ENCODE data around the gene PRSS35. TPM values are rescaled to one million over a fixed set of nuclear protein-coding genes. Genes with fewer than 3 reads are reported as not detected.
"Not testable (repeated sequence)": the region's sequence is repeated elsewhere in the genome, so short reads cannot be mapped to it uniquely, and the experiment has no call there.

Gene PRSS35
- total and polyA plus RNA-seq, 2 experiments from 2014 or later, result not detected

DNA sequence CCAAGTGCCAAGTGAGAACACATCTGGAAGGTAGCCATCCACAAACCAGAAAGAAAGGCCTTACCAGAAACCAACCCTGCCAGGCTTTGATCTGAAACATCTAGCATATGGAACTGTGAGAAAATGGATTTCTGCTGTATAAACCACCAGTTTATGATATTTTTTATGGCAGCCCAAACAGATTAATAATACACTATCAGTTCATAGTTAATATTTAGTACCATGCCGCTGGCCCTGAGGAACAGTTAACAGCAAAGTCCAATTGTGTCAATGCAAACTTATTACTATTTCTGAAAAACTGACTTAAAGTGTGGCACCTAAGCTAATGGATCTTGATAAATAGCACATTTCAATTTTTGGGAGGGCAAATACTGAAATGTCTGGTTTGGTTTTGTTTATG is 35.4 kb upstream of the PRSS35 start:
- TF ChIP-seq EZH2 (IDR thresholded peaks at IDR 0.05; ENCODE audit: insufficient read depth, poor library complexity, severe bottlenecking) (no peak), EZH2phosphoT487 (IDR thresholded peaks at IDR 0.05; ENCODE audit: insufficient read depth, low read depth) (no peak)

DNA sequence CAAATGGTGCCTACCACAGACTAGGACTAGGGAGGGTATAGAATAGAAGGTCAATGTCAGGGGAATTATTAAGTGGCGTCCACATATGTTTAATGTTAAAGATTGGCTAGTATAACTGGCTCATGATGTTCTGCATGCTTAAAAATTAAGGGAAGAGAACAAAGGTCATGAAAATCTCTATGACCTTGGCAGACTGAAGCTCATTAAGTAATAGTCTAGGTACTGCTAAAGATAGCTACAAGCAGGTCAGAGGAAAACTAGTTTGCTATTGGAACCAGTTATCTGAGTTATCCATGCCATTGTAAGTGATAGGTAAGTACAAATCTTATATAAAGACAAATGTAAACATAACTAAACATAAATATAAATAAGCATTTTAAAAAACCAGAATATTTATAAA is 32.9 kb upstream of the PRSS35 start:
- no peak overlapping the region for H3K9ac ChIP-seq
- no peaks in the 10 kb centered on the region for H3K9me2 ChIP-seq (ENCODE audit: insufficient read depth)
- H3K79me2 ChIP-seq (ENCODE audit: insufficient read depth), result no peaks in the 10 kb centered on the region
- H4K20me1 ChIP-seq (ENCODE audit: insufficient read depth), result no peaks in the 10 kb centered on the region
- no peak for DNase-seq
- H2AFZ ChIP-seq, result no peak overlapping the region
- H3K27ac ChIP-seq, result no peak overlapping the region
- no peak for TF ChIP-seq EZH2phosphoT487 (IDR thresholded peaks at IDR 0.05; ENCODE audit: insufficient read depth, low read depth)
- TF ChIP-seq EZH2 (IDR thresholded peaks at IDR 0.05; ENCODE audit: insufficient read depth, poor library complexity, severe bottlenecking), result no peak
- H3K27me3 ChIP-seq (replicated peaks; ENCODE audit: insufficient read depth), result no peaks in the 10 kb centered on the region; the same call in 1 of the 2 replicates
- WGBS, 2 experiments (ENCODE audit: low coverage in 1 of 2, low lambda C conversion rate in 2 of 2, missing lambda C conversion rate in 2 of 2), result 8 to 17% methylated on average over 1 of the region's 1 CpG
- no peak overlapping the region for H3K4me3 ChIP-seq
- no peak overlapping the region for H3K4me2 ChIP-seq (ENCODE audit: unreplicated experiment)
- no peaks in the 10 kb centered on the region for H3K4me1 ChIP-seq (ENCODE audit: insufficient read depth)
- no peaks in the 10 kb centered on the region for H3K9me3 ChIP-seq (ENCODE audit: low read depth)
- in situ Hi-C loops (cut with MboI), result no loop called here
- H3K36me3 ChIP-seq (ENCODE audit: low read depth), result no peaks in the 10 kb centered on the region
- no peaks in the 10 kb centered on the region for H3F3A ChIP-seq (ENCODE audit: insufficient read depth)

More for the DNA sequence above, 35.4 kb upstream of the PRSS35 start:
- Histone ChIP-seq H3K4me3 (no peak overlapping the region), H3K27ac (no peak overlapping the region), H3K9ac (no peak overlapping the region), H3K9me3 (ENCODE audit: low read depth) (no peaks in the 10 kb centered on the region), H3F3A (ENCODE audit: insufficient read depth) (no peaks in the 10 kb centered on the region), H4K20me1 (ENCODE audit: insufficient read depth) (no peaks in the 10 kb centered on the region), H3K27me3 (replicated peaks; ENCODE audit: insufficient read depth) (no peaks in the 10 kb centered on the region; the same call in 1 of the 2 replicates), H3K4me2 (ENCODE audit: unreplicated experiment) (no peak overlapping the region), H3K36me3 (ENCODE audit: low read depth) (no peaks in the 10 kb centered on the region), H3K9me2 (ENCODE audit: insufficient read depth) (no peaks in the 10 kb centered on the region), H2AFZ (no peak overlapping the region), H3K79me2 (ENCODE audit: insufficient read depth) (no peaks in the 10 kb centered on the region), H3K4me1 (ENCODE audit: insufficient read depth) (no peaks in the 10 kb centered on the region)
- in situ Hi-C loops (cut with MboI), result no loop called here
- no peak for DNase-seq
- WGBS, 2 experiments (ENCODE audit: low coverage in 1 of 2, low lambda C conversion rate in 2 of 2, missing lambda C conversion rate in 2 of 2), result 83 to 95% methylated on average over 1 of the region's 1 CpG

DNA sequence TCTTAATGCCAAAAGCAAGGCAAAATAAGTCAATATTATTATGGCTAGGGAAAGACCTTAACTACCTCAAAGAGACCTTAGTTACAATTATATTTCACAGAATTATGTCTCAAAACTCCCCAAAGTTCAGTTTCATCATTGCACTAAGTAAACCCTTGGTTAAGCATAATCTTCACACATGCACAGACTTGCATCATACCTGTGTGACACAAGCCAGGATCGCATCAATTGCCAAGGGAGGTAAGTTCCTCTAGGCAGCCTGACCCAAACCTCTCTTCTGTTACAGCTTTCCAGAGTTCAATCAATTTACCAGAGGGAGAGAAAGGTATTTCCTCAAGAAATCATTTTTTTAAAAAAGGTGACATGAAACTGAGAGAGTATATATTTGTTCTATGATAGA is 31.9 kb upstream of the PRSS35 start:
- no peak overlapping the region for H3K4me3 ChIP-seq
- H3K79me2 ChIP-seq (ENCODE audit: insufficient read depth), result no peaks in the 10 kb centered on the region
- H3K9me2 ChIP-seq (ENCODE audit: insufficient read depth), result no peaks in the 10 kb centered on the region
- H3K4me2 ChIP-seq (ENCODE audit: unreplicated experiment), result no peak overlapping the region
- no peaks in the 10 kb centered on the region for H3K4me1 ChIP-seq (ENCODE audit: insufficient read depth)
- no peak overlapping the region for H3K27ac ChIP-seq
- in situ Hi-C loops (cut with MboI), result no loop called here
- no peak overlapping the region for H2AFZ ChIP-seq
- 82 to 85% methylated on average over 1 of the region's 1 CpG for WGBS, 2 experiments (ENCODE audit: low coverage in 1 of 2, low lambda C conversion rate in 2 of 2, missing lambda C conversion rate in 2 of 2)
- no peak for TF ChIP-seq EZH2 (IDR thresholded peaks at IDR 0.05; ENCODE audit: insufficient read depth, poor library complexity, severe bottlenecking)
- TF ChIP-seq EZH2phosphoT487 (IDR thresholded peaks at IDR 0.05; ENCODE audit: insufficient read depth, low read depth), result no peak
- H3F3A ChIP-seq (ENCODE audit: insufficient read depth), result no peaks in the 10 kb centered on the region
- no peak overlapping the region for H3K9ac ChIP-seq
- DNase-seq, result no peak
- no peaks in the 10 kb centered on the region for H3K36me3 ChIP-seq (ENCODE audit: low read depth)
- no peaks in the 10 kb centered on the region for H3K27me3 ChIP-seq (replicated peaks; ENCODE audit: insufficient read depth)
- no peaks in the 10 kb centered on the region for H4K20me1 ChIP-seq (ENCODE audit: insufficient read depth)
- H3K9me3 ChIP-seq (ENCODE audit: low read depth), result no peaks in the 10 kb centered on the region

DNA sequence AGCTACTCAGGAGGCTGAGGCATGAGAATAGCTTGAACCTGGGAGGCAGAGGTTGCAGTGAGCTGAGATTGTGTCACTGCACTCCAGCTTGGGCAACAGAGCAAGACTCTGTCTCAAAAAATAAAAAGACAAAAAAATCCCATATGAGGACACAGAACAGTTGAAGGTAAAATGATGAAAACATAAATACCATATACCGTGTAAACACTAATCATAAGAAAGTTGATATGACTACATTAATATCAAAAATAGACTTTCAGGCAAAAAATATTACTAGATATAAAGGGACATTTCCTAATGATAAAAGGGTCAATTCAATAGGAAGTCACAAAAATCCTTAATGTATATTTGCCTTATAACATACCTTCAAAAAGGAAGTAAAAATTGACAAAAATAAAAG is 30.4 kb upstream of the PRSS35 start:
- H3K9me2 ChIP-seq (ENCODE audit: insufficient read depth); H3K4me1 ChIP-seq (ENCODE audit: insufficient read depth); H2AFZ ChIP-seq; H3K79me2 ChIP-seq (ENCODE audit: insufficient read depth); H3K36me3 ChIP-seq (ENCODE audit: low read depth); H3K27me3 ChIP-seq (replicated peaks; ENCODE audit: insufficient read depth); H3F3A ChIP-seq (ENCODE audit: insufficient read depth); H3K27ac ChIP-seq; H3K9me3 ChIP-seq (ENCODE audit: low read depth); in situ Hi-C loops (cut with MboI); H3K4me2 ChIP-seq (ENCODE audit: unreplicated experiment); H3K9ac ChIP-seq; H4K20me1 ChIP-seq (ENCODE audit: insufficient read depth); DNase-seq; H3K4me3 ChIP-seq: not testable (repeated sequence)
- 80 to 95% methylated on average over 1 of the region's 1 CpG for WGBS, 2 experiments (ENCODE audit: low coverage in 1 of 2, low lambda C conversion rate in 2 of 2, missing lambda C conversion rate in 2 of 2)

DNA sequence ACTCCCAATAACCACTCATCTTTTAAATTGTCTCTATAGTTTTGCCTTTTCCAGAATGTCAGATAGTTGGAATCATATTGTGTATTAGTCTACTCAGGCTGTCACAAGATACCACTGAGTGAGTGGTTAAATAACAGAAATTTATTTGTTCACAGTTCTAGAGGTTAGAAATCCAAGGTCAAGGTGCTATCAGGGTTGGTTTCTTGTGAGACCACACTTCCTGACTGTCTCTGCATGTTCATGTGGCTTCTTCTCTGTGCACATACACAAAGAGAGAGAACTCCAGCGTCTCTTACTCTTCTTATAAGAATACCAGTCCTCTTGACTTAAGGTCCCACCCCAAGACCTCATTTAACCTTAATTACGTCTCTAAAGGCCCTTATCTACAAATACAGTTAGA is 23.9 kb upstream of the PRSS35 start:
- H3K27me3 ChIP-seq (replicated peaks; ENCODE audit: insufficient read depth), result no peaks in the 10 kb centered on the region; the same call in 1 of the 2 replicates
- TF ChIP-seq EZH2 (IDR thresholded peaks at IDR 0.05; ENCODE audit: insufficient read depth, poor library complexity, severe bottlenecking) (no peak), EZH2phosphoT487 (IDR thresholded peaks at IDR 0.05; ENCODE audit: insufficient read depth, low read depth) (no peak)
- H2AFZ ChIP-seq, result no peak overlapping the region
- H3K9me3 ChIP-seq (ENCODE audit: low read depth), result no peaks in the 10 kb centered on the region
- no peaks in the 10 kb centered on the region for H3K9me2 ChIP-seq (ENCODE audit: insufficient read depth)
- no peak overlapping the region for H3K4me2 ChIP-seq (ENCODE audit: unreplicated experiment)
- no peak for DNase-seq
- H4K20me1 ChIP-seq (ENCODE audit: insufficient read depth), result no peaks in the 10 kb centered on the region
- H3F3A ChIP-seq (ENCODE audit: insufficient read depth), result no peaks in the 10 kb centered on the region
- no peaks in the 10 kb centered on the region for H3K36me3 ChIP-seq (ENCODE audit: low read depth)
- no peak overlapping the region for H3K4me3 ChIP-seq
- H3K79me2 ChIP-seq (ENCODE audit: insufficient read depth), result no peaks in the 10 kb centered on the region
- H3K4me1 ChIP-seq (ENCODE audit: insufficient read depth), result no peaks in the 10 kb centered on the region
- H3K9ac ChIP-seq, result no peak overlapping the region
- in situ Hi-C loops (cut with MboI), result no loop called here
- no peak overlapping the region for H3K27ac ChIP-seq
- WGBS, 2 experiments (ENCODE audit: low coverage in 1 of 2, low lambda C conversion rate in 2 of 2, missing lambda C conversion rate in 2 of 2), result 35 to 39% methylated on average over 2 of the region's 2 CpGs

Measured in GM23248 (cell line).